ENCODE results near the gene FBLN2. TPM values are rescaled to one million over a fixed set of nuclear protein-coding genes. Genes with fewer than 3 reads are reported as not detected.

The FBLN2 gene
- total RNA-seq, 1 donor from 2014 or later, result 1.3 TPM

GRCh38 chr3:13613343-13614190 lies 64.6 kb downstream of the FBLN2 start:
- peaks cover 6% of the 10 kb centered on the region for H3K27me3 Mint-ChIP-seq
- ATAC-seq (ENCODE audit: low read depth) (no peak), DNase-seq (no peak)
- no peak overlapping the region for H3K27ac Mint-ChIP-seq
- no peak for TF ChIP-seq CTCF (IDR thresholded peaks at IDR 0.05)
- no peaks in the 10 kb centered on the region for H3K9me3 Mint-ChIP-seq
- H3K4me3 Mint-ChIP-seq, result no peak overlapping the region
- ChIA-PET POLR2A (no interaction called here), CTCF (no interaction called here)
- intact Hi-C loops (cut with micrococcal nuclease), result no loop called here
- peaks cover 14% of the 10 kb centered on the region for H3K36me3 Mint-ChIP-seq (ENCODE audit: low read depth)
- H3K4me1 Mint-ChIP-seq, result no peaks in the 10 kb centered on the region

- H3K4me1 Mint-ChIP-seq, result no peaks in the 10 kb centered on the region
- no peak for DNase-seq
- peaks cover 14% of the 10 kb centered on the region for H3K36me3 Mint-ChIP-seq (ENCODE audit: low read depth)
- TF ChIP-seq CTCF (IDR thresholded peaks at IDR 0.05), result no peak
- no peaks in the 10 kb centered on the region for H3K9me3 Mint-ChIP-seq
- intact Hi-C loops (cut with micrococcal nuclease), result no loop called here
- H3K27me3 Mint-ChIP-seq, result peaks cover 6% of the 10 kb centered on the region
- no peak for ATAC-seq (ENCODE audit: low read depth)
- ChIA-PET POLR2A (no interaction called here), CTCF (no interaction called here)
- H3K4me3 Mint-ChIP-seq, result no peak overlapping the region
- H3K27ac Mint-ChIP-seq, result no peak overlapping the region
Observed at GRCh38 chr3:13614607-13615006, 65.7 kb downstream of the FBLN2 start.

GRCh38 chr3:13615019-13615528 lies 66.1 kb downstream of the FBLN2 start:
- intact Hi-C loops (cut with micrococcal nuclease), result no loop called here
- Mint-ChIP-seq H3K27me3 (peaks cover 5% of the 10 kb centered on the region), H3K4me3 (no peak overlapping the region), H3K27ac (no peak overlapping the region), H3K9me3 (no peaks in the 10 kb centered on the region), H3K36me3 (ENCODE audit: low read depth) (peaks cover 12% of the 10 kb centered on the region), H3K4me1 (no peaks in the 10 kb centered on the region)
- ChIA-PET POLR2A (no interaction called here), CTCF (no interaction called here)
- no peak for ATAC-seq (ENCODE audit: low read depth)
- TF ChIP-seq CTCF (IDR thresholded peaks at IDR 0.05), result no peak
- DNase-seq, result no peak

- Mint-ChIP-seq H3K27me3 (peaks cover 1% of the 10 kb centered on the region), H3K9me3 (no peaks in the 10 kb centered on the region), H3K4me1 (no peaks in the 10 kb centered on the region), H3K36me3 (ENCODE audit: low read depth) (peaks cover 9% of the 10 kb centered on the region), H3K4me3 (no peak overlapping the region), H3K27ac (no peak overlapping the region)
- DNase-seq (no peak), ATAC-seq (ENCODE audit: low read depth) (no peak)
- no peak for TF ChIP-seq CTCF (IDR thresholded peaks at IDR 0.05)
- ChIA-PET POLR2A (no interaction called here), CTCF (no interaction called here)
- intact Hi-C loops (cut with micrococcal nuclease), result no loop called here
Observed at GRCh38 chr3:13616359-13616758, 67.4 kb downstream of the FBLN2 start.

GRCh38 chr3:13617097-13617738 lies 68.3 kb downstream of the FBLN2 start:
- H3K27ac Mint-ChIP-seq, result no peak overlapping the region
- ChIA-PET CTCF (no interaction called here), POLR2A (no interaction called here)
- intact Hi-C loops (cut with micrococcal nuclease), result no loop called here
- H3K27me3 Mint-ChIP-seq, result peaks cover 1% of the 10 kb centered on the region
- no peak overlapping the region for H3K4me3 Mint-ChIP-seq
- TF ChIP-seq CTCF (IDR thresholded peaks at IDR 0.05), result no peak
- DNase-seq (no peak), ATAC-seq (ENCODE audit: low read depth) (no peak)
- no peaks in the 10 kb centered on the region for H3K9me3 Mint-ChIP-seq
- H3K4me1 Mint-ChIP-seq, result no peaks in the 10 kb centered on the region
- H3K36me3 Mint-ChIP-seq (ENCODE audit: low read depth), result peaks cover 12% of the 10 kb centered on the region
